ENCODE data around the gene SOCS3.
A peak's percentile ranks its signal among the peaks of the same experiment; 100 is the strongest.

GRCh38 chr17:78349891-78350642 is 9.8 kb downstream of the SOCS3 start:
- peak; percentile 48 for TF ChIP-seq CTCF (conservative IDR thresholded peaks at IDR 0.05; ENCODE audit: low read depth, low read length)
- TF ChIP-seq EZH2phosphoT487 (IDR thresholded peaks at IDR 0.05; ENCODE audit: borderline replicate concordance, low read length), result no peak

Measured in PC-3 (cell line).